ENCODE measurements around the gene TSPOAP1. TPM values are rescaled to one million over a fixed set of nuclear protein-coding genes. Genes with fewer than 3 reads are reported as not detected.

TSPOAP1 gene
- total RNA-seq, 1 donor from 2014 or later: 77.0 TPM

- intact Hi-C loops (cut with micrococcal nuclease): loop anchor here (5.0 kb wide), 1 partner anchor 766 kb away; the partner anchor contains the start of gene TRIM37
Measured at GRCh38 chr17:58341136-58341860, 12.7 kb upstream of the TSPOAP1 start.

DNA sequence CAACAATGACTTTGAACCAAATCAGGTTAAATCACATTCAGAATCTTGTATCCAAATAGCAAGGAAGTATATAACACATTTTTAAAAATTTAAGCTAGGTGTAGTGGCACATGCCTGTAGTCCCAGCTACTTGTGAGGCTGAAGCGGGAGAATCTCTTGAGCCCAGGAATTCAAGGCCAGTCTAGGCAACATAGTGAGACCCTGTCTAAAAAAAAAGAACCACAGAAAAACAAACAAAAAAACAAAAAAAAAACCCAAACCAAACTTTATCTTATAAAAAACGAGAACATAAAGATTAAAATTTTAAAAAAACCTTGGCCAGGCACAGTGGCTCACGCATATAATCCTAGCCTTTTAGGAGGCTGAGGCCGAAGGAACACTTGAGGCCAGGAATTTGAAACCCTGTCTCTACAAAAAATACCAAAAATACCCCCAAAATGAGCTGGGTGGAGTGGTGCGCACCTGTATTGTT is 11.8 kb upstream of the TSPOAP1 start:
- intact Hi-C loops (cut with micrococcal nuclease): loop anchor here (5.0 kb wide), 1 partner anchor 767 kb away; the partner anchor contains the start of gene TRIM37

- intact Hi-C loops (cut with micrococcal nuclease): loop anchor here (2.0 to 10.0 kb wide), 11 partner anchors 13 to 1497 kb away; partner anchors contain the start of genes DHX40, DYNLL2, MSI2 and PRR11
Measured at GRCh38 chr17:58339755-58340404, 11.3 kb upstream of the TSPOAP1 start.

- intact Hi-C loops (cut with micrococcal nuclease): loop anchor here (1.0 to 10.0 kb wide), 13 partner anchors 10 to 1498 kb away; partner anchors contain the start of genes DHX40, DYNLL2, MSI2 and PRR11
Measured at GRCh38 chr17:58338841-58339754, 10.5 kb upstream of the TSPOAP1 start.

- intact Hi-C loops (cut with micrococcal nuclease): loop anchor here (1.0 to 10.0 kb wide), 13 partner anchors 9 to 1499 kb away; partner anchors contain the start of genes DHX40, DYNLL2, MSI2 and PRR11
Measured at GRCh38 chr17:58338454-58338840, 9.9 kb upstream of the TSPOAP1 start.

- intact Hi-C loops (cut with micrococcal nuclease): loop anchor here (1.0 to 10.0 kb wide), 13 partner anchors 9 to 1499 kb away; partner anchors contain the start of genes DHX40, DYNLL2, MSI2 and PRR11
Measured at GRCh38 chr17:58337600-58338453, 9.2 kb upstream of the TSPOAP1 start.

DNA sequence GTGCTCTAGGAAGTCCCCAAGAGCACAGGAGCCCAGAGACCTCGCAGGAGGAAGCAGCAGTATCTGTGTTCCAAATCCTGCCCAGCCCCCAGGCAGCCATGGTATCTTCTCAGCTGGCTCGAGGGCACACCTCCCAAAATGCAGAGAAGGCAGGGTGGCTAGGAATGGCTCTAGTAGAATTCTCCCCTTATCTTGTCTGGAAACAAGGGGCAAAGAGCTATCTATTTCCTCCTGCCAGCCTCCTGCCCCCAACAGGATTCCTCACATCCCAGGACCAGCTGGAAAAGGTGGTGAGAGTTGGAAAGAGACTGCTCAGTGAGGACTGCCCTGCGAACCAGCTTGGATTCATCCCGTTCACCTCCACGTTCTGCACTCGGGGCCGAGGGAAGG is 8.6 kb upstream of the TSPOAP1 start:
- intact Hi-C loops (cut with micrococcal nuclease): loop anchor here (5.0 to 10.0 kb wide), 9 partner anchors 255 to 1500 kb away; partner anchors contain the start of genes DHX40, DYNLL2, MSI2 and PRR11

GRCh38 chr17:58336456-58337209 is 8.0 kb upstream of the TSPOAP1 start:
- intact Hi-C loops (cut with micrococcal nuclease): loop anchor here (1.0 to 10.0 kb wide), 10 partner anchors 8 to 1501 kb away; partner anchors contain the start of genes DHX40, DYNLL2, MSI2 and PRR11

DNA sequence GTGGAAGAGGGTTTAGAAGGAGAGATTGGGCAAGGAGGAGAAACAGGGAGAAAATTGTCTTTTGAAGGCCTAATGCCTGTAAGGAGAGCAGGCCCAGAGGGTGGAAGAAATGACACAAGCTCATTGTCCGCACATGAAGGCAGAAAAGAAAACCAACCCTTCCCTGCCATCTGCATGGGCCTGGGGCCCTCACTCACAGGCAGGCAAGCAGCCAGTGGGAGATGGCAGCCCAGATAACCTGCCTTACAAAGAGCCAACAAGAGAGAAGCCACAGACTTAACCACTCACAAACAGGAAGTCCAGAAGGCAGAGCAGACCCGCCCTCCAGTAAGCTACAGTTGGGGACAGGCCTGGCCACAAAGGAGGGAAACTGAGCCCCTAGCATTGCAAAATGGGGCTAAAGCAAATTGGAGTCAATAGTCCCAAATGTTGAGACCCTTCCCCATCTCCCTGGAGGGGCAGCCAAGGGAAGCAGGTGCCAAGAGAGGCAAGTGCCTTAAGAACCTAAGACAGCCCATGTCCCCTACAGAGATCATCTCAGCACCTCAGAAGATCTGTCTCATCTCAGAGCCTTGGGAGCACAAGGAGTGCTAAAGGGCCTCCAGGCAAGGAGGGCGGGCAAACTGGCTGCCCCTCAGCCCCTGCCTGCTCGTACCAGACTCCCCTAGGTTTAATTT is 7.3 kb upstream of the TSPOAP1 start:
- intact Hi-C loops (cut with micrococcal nuclease): loop anchor here (1.0 to 10.0 kb wide), 10 partner anchors 8 to 1501 kb away; partner anchors contain the start of genes DHX40, DYNLL2, MSI2 and PRR11

GRCh38 chr17:58335061-58335731 is 6.6 kb upstream of the TSPOAP1 start:
- intact Hi-C loops (cut with micrococcal nuclease): loop anchor here (5.0 to 10.0 kb wide), 9 partner anchors 253 to 1502 kb away; partner anchors contain the start of genes DHX40, DYNLL2, MSI2 and PRR11

DNA sequence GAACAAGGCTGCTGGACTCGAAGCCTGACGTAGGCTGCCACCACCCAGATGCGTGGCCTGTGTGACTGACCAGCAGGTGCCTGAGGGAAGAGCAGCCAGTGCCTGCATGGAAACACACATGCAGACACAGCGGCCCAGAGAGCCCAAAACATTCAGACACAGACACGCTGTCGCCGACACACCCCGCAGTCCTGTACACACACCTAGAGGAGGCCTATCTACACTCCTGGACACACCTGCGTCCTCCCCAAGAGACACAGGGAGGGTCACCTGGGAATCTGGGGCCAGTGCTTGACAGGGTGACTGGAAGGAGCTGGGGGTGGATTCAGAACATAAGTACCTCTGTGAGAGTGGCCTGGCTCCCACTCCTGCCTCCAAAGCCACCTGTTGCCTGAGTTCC is 6.1 kb upstream of the TSPOAP1 start:
- intact Hi-C loops (cut with micrococcal nuclease): loop anchor here (5.0 to 10.0 kb wide), 10 partner anchors 252 to 1503 kb away; partner anchors contain the start of genes DHX40, DYNLL2, MRPS23 and MSI2

GRCh38 chr17:58334256-58334655 is 5.7 kb upstream of the TSPOAP1 start:
- intact Hi-C loops (cut with micrococcal nuclease): loop anchor here (5.0 to 10.0 kb wide), 3 partner anchors 482 to 1231 kb away; partner anchors contain the start of genes DHX40 and MRPS23

GRCh38 chr17:58333736-58334207 is 5.2 kb upstream of the TSPOAP1 start:
- intact Hi-C loops (cut with micrococcal nuclease): loop anchor here (2.0 to 10.0 kb wide), 5 partner anchors 185 to 1285 kb away; partner anchors contain the start of genes CLTC, DHX40 and MRPS23

GRCh38 chr17:58332778-58333735 is 4.5 kb upstream of the TSPOAP1 start:
- intact Hi-C loops (cut with micrococcal nuclease): loop anchor here (2.0 to 10.0 kb wide), 5 partner anchors 186 to 1286 kb away; partner anchors contain the start of genes CLTC, DHX40 and MRPS23

DNA sequence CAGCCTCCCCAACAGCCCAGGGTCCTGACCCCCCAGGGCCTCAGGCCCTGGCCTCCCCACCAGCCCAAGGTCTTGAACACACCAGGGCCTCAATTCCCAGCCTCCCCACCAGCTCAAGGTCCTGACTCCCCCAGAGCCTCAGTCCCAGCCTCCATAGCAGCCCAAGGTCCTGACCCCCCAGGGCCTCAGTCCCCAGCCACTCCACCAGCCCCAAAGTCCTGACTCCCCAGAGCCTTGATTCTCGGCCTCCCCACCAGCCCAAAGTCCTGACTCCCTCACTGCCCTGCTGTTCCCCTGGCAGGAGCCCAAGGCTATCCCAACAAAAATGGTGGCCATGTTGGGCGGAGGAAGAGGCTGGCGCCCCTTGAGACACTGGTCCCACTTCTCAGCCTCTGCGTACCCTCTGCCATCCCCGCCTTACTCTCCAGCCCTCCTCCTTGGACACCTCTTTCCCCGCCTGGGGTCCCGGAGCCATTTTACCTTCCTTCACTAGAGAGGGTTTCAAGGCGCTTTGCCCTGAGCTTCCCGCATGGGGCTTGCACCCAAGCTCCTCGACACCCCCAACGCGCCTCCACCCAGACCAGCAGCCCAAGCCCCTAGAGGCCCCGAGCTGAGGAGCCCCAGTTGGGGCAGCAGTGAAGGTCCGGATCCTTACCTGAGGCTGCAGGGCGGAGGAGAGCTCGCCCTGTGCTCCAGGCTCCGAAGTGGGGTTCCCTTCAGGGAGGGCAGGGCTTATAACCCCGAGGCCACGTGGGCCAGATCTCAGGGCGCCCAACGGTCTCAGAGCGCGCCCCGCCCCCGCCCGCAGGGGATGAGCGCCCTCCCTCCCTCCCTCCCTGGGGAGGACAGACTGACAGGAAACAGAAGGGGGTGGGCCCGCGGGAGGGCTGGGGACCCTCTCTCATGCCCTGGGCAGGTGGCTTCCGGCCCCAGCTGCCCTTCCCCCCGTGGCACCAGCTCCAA is 3.5 kb upstream of the TSPOAP1 start:
- intact Hi-C loops (cut with micrococcal nuclease): loop anchor here (2.0 to 10.0 kb wide), 5 partner anchors 187 to 1287 kb away; partner anchors contain the start of genes CLTC, DHX40 and MRPS23
